GM23248 (cell line): ENCODE results near the gene OR4B1. TPM values are rescaled to one million over a fixed set of nuclear protein-coding genes. Genes with fewer than 3 reads are reported as not detected.
A peak's percentile ranks its signal among the peaks of the same experiment; 100 is the strongest.

Source experiments
- DNase-seq: peaks from one replicate; pipeline ENCODE4 v3.0.0-alpha.2; 2015
- H2AFZ ChIP-seq: fragments of 200-600 bp; sonication (generic); 2 replicates; pipeline ENCODE4 v1.6.1; 2016; ENCODE audit warnings: antibody characterized with exemption
- H3F3A ChIP-seq: fragments of 200-600 bp; sonication (generic); 2 replicates; pipeline ENCODE4 v1.6.1; 2016; ENCODE audit warnings: mild to moderate bottlenecking, antibody characterized with exemption, mixed run types; ENCODE audit not compliant: insufficient read depth
- H3K27ac ChIP-seq: fragments of 200-600 bp; sonication (generic); 2 replicates; pipeline ENCODE4 v1.5.1; 2016; ENCODE audit warnings: mild to moderate bottlenecking
- H3K27me3 ChIP-seq: fragments of 200-600 bp; sonication (generic); replicated peaks from 2 replicates; pipeline ENCODE4 v1.6.1; 2016; ENCODE audit warnings: mild to moderate bottlenecking; ENCODE audit not compliant: insufficient read depth
- H3K36me3 ChIP-seq: fragments of 200-600 bp; sonication (generic); 2 replicates; pipeline ENCODE4 v1.6.1; 2016; ENCODE audit warnings: low read depth, mild to moderate bottlenecking
- H3K4me1 ChIP-seq: fragments of 200-600 bp; sonication (generic); 2 replicates; pipeline ENCODE4 v1.6.1; 2016; ENCODE audit warnings: mild to moderate bottlenecking; ENCODE audit not compliant: insufficient read depth
- H3K4me2 ChIP-seq: fragments of 200-600 bp; sonication (generic); one replicate; pipeline ENCODE4 v1.6.1; 2016; ENCODE audit warnings: mild to moderate bottlenecking; ENCODE audit not compliant: unreplicated experiment
- H3K4me3 ChIP-seq: fragments of 200-600 bp; sonication (generic); 2 replicates; pipeline ENCODE4 v1.5.1; 2016; ENCODE audit warnings: mild to moderate bottlenecking
- H3K79me2 ChIP-seq: fragments of 200-600 bp; sonication (generic); 2 replicates; pipeline ENCODE4 v1.6.1; 2016; ENCODE audit warnings: mild to moderate bottlenecking; ENCODE audit not compliant: insufficient read depth
- H3K9ac ChIP-seq: fragments of 200-600 bp; sonication (generic); 2 replicates; pipeline ENCODE4 v1.6.1; 2016; ENCODE audit warnings: mild to moderate bottlenecking
- H3K9me2 ChIP-seq: fragments of 200-600 bp; sonication (generic); 2 replicates; pipeline ENCODE4 v1.6.1; 2016; ENCODE audit warnings: mixed run types, mild to moderate bottlenecking, moderate library complexity; ENCODE audit not compliant: insufficient read depth
- H3K9me3 ChIP-seq: fragments of 200-600 bp; sonication (generic); one replicate; pipeline ENCODE4 v1.6.1; 2017; ENCODE audit warnings: low read depth
- H4K20me1 ChIP-seq: fragments of 200-600 bp; sonication (generic); 2 replicates; pipeline ENCODE4 v1.6.0; 2016; ENCODE audit not compliant: insufficient read depth
- EZH2 ChIP-seq: fragments of 200-600 bp; sonication (generic); IDR thresholded peaks from 2 replicates; pipeline ENCODE4 v1.6.1; 2018; ENCODE audit warnings: antibody characterized with exemption, mild to moderate bottlenecking; ENCODE audit not compliant: insufficient read depth, poor library complexity, severe bottlenecking
- EZH2phosphoT487 ChIP-seq: fragments of 200-600 bp; sonication (generic); IDR thresholded peaks from 2 replicates; pipeline ENCODE4 v1.6.1; 2018; ENCODE audit warnings: antibody characterized with exemption, moderate library complexity, mild to moderate bottlenecking, low read depth; ENCODE audit not compliant: insufficient read depth
- WGBS, 2 experiments: methylation state at CpG; one replicate each; pipeline ENCODE4 v1.1.6; 2015 to 2017; ENCODE audit warnings: low lambda C conversion rate in 2 of 2, low coverage in 1 of 2; ENCODE audit errors: missing lambda C conversion rate in 2 of 2; 5-methylcytosine and 5-hydroxymethylcytosine counted together
- in situ Hi-C: fragments of 300-500 bp; cut with MboI; formaldehyde crosslinking; loops from 2 replicates; pipeline ENCODE4 v1.15.0; 2020
- polyA plus RNA-seq: library from polyadenylated mRNA; unstranded; fragments of >200 nt; fragmentation: Nextera tagmentation; extraction: Ambion mirVana; gene quantifications from 2 replicates; pipeline ENCODE4 v1.2.1, GENCODE V29; 2016
- total RNA-seq: library from RNA; depleted of rRNA; stranded (reverse); fragments of >200 nt; shearing (Covaris generic); gene quantifications from 2 replicates; pipeline ENCODE4 v1.2.3, GENCODE V29; 2014

OR4B1 gene
- total and polyA plus RNA-seq, 2 experiments from 2014 or later: not detected

GRCh38 chr11:48169717-48170116 lies 46.9 kb upstream of the OR4B1 start:
- H3K4me3 ChIP-seq: no peak overlapping the region
- H3K9me3 ChIP-seq: no peaks in the 10 kb centered on the region
- peaks cover 29% of the 10 kb centered on the region for H3K4me1 ChIP-seq
- H3K4me2 ChIP-seq: no peak overlapping the region
- TF ChIP-seq EZH2: no peak
- TF ChIP-seq EZH2phosphoT487: no peak
- peaks cover 22% of the 10 kb centered on the region; the same call in 1 of the 2 replicates for H3F3A ChIP-seq
- no peaks in the 10 kb centered on the region for H3K79me2 ChIP-seq
- H3K27me3 ChIP-seq: no peaks in the 10 kb centered on the region
- in situ Hi-C loops: no loop called here
- H3K27ac ChIP-seq: peak overlapping the region; percentile 64; the same call in 1 of the 2 replicates
- no peak overlapping the region for H3K9ac ChIP-seq
- 91% methylated on average over 7 of the region's 7 CpGs for WGBS, 2 experiments
- peaks cover 12% of the 10 kb centered on the region; the same call in 1 of the 2 replicates for H3K36me3 ChIP-seq
- DNase-seq: no peak
- H3K9me2 ChIP-seq: no peaks in the 10 kb centered on the region
- H2AFZ ChIP-seq: peak overlapping the region; percentile 59
- no peaks in the 10 kb centered on the region for H4K20me1 ChIP-seq

- no peaks in the 10 kb centered on the region for H3K9me3 ChIP-seq
- H3K4me3 ChIP-seq: peak overlapping the region; percentile 30
- no peak for TF ChIP-seq EZH2
- TF ChIP-seq EZH2phosphoT487: no peak
- peak overlapping the region; percentile 64 for H3K27ac ChIP-seq
- H3K4me2 ChIP-seq: peak overlapping the region; percentile 75
- H3K9me2 ChIP-seq: no peaks in the 10 kb centered on the region
- no peaks in the 10 kb centered on the region for H3K79me2 ChIP-seq
- H3K36me3 ChIP-seq: 0 out of 2 replicates have a peak, but pooled peaks cover 6% of the 10 kb centered on the region
- H2AFZ ChIP-seq: peak overlapping the region; percentile 59
- H3K9ac ChIP-seq: peak overlapping the region; percentile 43
- peaks cover 29% of the 10 kb centered on the region for H3K4me1 ChIP-seq
- H4K20me1 ChIP-seq: no peaks in the 10 kb centered on the region
- H3F3A ChIP-seq: peaks cover 22% of the 10 kb centered on the region; the same call in 1 of the 2 replicates
- DNase-seq: peak; percentile 76
- WGBS, 2 experiments: 17 to 21% methylated on average over 10 of the region's 10 CpGs
- no peaks in the 10 kb centered on the region for H3K27me3 ChIP-seq
- in situ Hi-C loops: no loop called here
These were observed 46.1 kb upstream of the OR4B1 start for GRCh38 chr11:48170241-48171233.

- WGBS, 2 experiments: 40 to 42% methylated on average over 14 of the region's 14 CpGs
- Histone ChIP-seq H3K4me2 (peak overlapping the region; percentile 43), H3K4me1 (peaks cover 20% of the 10 kb centered on the region), H3K9me3 (no peaks in the 10 kb centered on the region), H3K27me3 (no peaks in the 10 kb centered on the region), H3K9me2 (no peaks in the 10 kb centered on the region), H4K20me1 (no peaks in the 10 kb centered on the region), H3K27ac (no peak overlapping the region), H3K36me3 (no peaks in the 10 kb centered on the region), H2AFZ (no peak overlapping the region; the same call in 1 of the 2 replicates), H3K79me2 (no peaks in the 10 kb centered on the region), H3F3A (peaks cover 22% of the 10 kb centered on the region; the same call in 1 of the 2 replicates), H3K4me3 (peak overlapping the region; percentile 39; the same call in 1 of the 2 replicates), H3K9ac (no peak overlapping the region)
- peak; percentile 72 for DNase-seq
- in situ Hi-C loops: no loop called here
- TF ChIP-seq EZH2 (no peak), EZH2phosphoT487 (no peak)
These were observed 43.6 kb upstream of the OR4B1 start for GRCh38 chr11:48172818-48173609.

- Histone ChIP-seq H3K79me2 (no peaks in the 10 kb centered on the region), H3K4me3 (no peak overlapping the region), H3K9me3 (no peaks in the 10 kb centered on the region), H3K36me3 (no peaks in the 10 kb centered on the region), H3K4me2 (no peak overlapping the region), H3K9ac (no peak overlapping the region), H3K27me3 (no peaks in the 10 kb centered on the region), H3K4me1 (no peaks in the 10 kb centered on the region), H3K27ac (no peak overlapping the region), H2AFZ (no peak overlapping the region), H3F3A (no peaks in the 10 kb centered on the region), H4K20me1 (no peaks in the 10 kb centered on the region), H3K9me2 (no peaks in the 10 kb centered on the region)
- DNase-seq: no peak
- no peak for TF ChIP-seq EZH2phosphoT487
- 78 to 85% methylated on average over 4 of the region's 4 CpGs for WGBS, 2 experiments
- in situ Hi-C loops: no loop called here
These were observed 38.9 kb upstream of the OR4B1 start for GRCh38 chr11:48177661-48178060.
